COLO668 (cell line): ENCODE results near the gene ARID1B.

Experiments
- DNase-seq: peaks from one replicate; lab custom pipeline; 2025; ENCODE audit not compliant: unreplicated experiment; lab: John Stamatoyannopoulos, UW

The ARID1B gene

GRCh38 chr6:156790711-156791319, 13.6 kb downstream of the ARID1B start:
- no peak for DNase-seq

GRCh38 chr6:156791320-156791850, 14.2 kb downstream of the ARID1B start:
- peak; percentile 38 for DNase-seq

GRCh38 chr6:156793200-156793599, 16.0 kb downstream of the ARID1B start:
- DNase-seq: no peak

GRCh38 chr6:156794546-156795354, 17.6 kb downstream of the ARID1B start:
- no peak for DNase-seq

GRCh38 chr6:156795825-156796224, 18.6 kb downstream of the ARID1B start:
- no peak for DNase-seq

GRCh38 chr6:156796627-156797026, 19.4 kb downstream of the ARID1B start:
- no peak for DNase-seq

- no peak for DNase-seq
These were observed 20.9 kb downstream of the ARID1B start for GRCh38 chr6:156797901-156798735.

- DNase-seq: no peak
These were observed 24.5 kb downstream of the ARID1B start for GRCh38 chr6:156801712-156802111.

GRCh38 chr6:156803353-156803752, 26.2 kb downstream of the ARID1B start:
- DNase-seq: no peak

GRCh38 chr6:156804402-156804801, 27.2 kb downstream of the ARID1B start:
- DNase-seq: no peak

GRCh38 chr6:156806155-156806554, 29.0 kb downstream of the ARID1B start:
- no peak for DNase-seq

- no peak for DNase-seq
These were observed 29.9 kb downstream of the ARID1B start for GRCh38 chr6:156807028-156807427.

GRCh38 chr6:156807795-156808194, 30.6 kb downstream of the ARID1B start:
- DNase-seq: no peak

- DNase-seq: no peak
These were observed 31.1 kb downstream of the ARID1B start for GRCh38 chr6:156808287-156808686.

- no peak for DNase-seq
These were observed 31.9 kb downstream of the ARID1B start for GRCh38 chr6:156809034-156809433.

- DNase-seq: no peak
These were observed 32.4 kb downstream of the ARID1B start for GRCh38 chr6:156809446-156810178.

- no peak for DNase-seq
These were observed 36.9 kb downstream of the ARID1B start for GRCh38 chr6:156814036-156814581.

- no peak for DNase-seq
These were observed 39.3 kb downstream of the ARID1B start for GRCh38 chr6:156816505-156816904.

GRCh38 chr6:156820089-156820798, 43.1 kb downstream of the ARID1B start:
- no peak for DNase-seq

GRCh38 chr6:156821707-156822106, 44.5 kb downstream of the ARID1B start:
- no peak for DNase-seq
